ENCODE results near the gene MGAM2.

DNA sequence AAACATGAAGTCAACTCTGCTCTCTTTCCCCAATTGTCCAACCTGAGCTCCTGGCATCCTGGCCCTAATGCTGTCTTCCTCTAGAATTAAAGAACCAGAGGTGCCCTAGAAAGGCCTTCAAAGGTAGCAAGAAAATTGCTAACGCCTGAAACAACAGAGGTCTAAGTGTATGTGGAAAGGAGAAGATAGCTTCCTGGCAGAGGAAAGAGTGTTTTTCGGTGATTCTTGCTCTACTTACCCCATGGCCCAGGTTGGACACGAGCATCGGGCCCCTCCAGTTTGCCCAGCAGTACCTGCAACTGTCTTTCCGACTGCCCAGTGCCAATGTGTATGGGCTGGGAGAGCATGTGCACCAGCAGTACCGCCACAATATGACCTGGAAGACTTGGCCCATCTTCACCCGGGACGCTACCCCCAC, 22.2 kb downstream of the MGAM2 start:
- TF ChIP-seq POLR2AphosphoS5 (IDR thresholded peaks at IDR 0.05): no peak
- TF ChIP-seq, protein P1, sequence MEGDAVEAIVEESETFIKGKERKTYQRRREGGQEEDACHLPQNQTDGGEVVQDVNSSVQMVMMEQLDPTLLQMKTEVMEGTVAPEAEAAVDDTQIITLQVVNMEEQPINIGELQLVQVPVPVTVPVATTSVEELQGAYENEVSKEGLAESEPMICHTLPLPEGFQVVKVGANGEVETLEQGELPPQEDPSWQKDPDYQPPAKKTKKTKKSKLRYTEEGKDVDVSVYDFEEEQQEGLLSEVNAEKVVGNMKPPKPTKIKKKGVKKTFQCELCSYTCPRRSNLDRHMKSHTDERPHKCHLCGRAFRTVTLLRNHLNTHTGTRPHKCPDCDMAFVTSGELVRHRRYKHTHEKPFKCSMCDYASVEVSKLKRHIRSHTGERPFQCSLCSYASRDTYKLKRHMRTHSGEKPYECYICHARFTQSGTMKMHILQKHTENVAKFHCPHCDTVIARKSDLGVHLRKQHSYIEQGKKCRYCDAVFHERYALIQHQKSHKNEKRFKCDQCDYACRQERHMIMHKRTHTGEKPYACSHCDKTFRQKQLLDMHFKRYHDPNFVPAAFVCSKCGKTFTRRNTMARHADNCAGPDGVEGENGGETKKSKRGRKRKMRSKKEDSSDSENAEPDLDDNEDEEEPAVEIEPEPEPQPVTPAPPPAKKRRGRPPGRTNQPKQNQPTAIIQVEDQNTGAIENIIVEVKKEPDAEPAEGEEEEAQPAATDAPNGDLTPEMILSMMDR (IDR thresholded peaks at IDR 0.05 in 8 of 11, conservative IDR thresholded peaks at IDR 0.05 in 3 of 11): no peak
- TF ChIP-seq POLR2A (IDR thresholded peaks at IDR 0.05): no peak

Measured in spleen (tissue), 7 donors.